KMS-11 (cell line): Measurements from ENCODE around the gene BCL7A.

Experiments
- H2AFZ ChIP-seq: fragments of 200-600 bp; sonication (generic); 2 replicates; pipeline ENCODE4 v1.6.1; 2016; ENCODE audit warnings: antibody characterized with exemption, mixed run types, low read depth
- H3K27ac ChIP-seq: fragments of 200-600 bp; sonication (generic); 2 replicates; pipeline ENCODE4 v1.6.1; 2016; ENCODE audit warnings: mild to moderate bottlenecking, mixed run types
- H3K27me3 ChIP-seq: fragments of 200-600 bp; sonication (generic); 2 replicates; pipeline ENCODE4 v1.6.1; 2017; ENCODE audit warnings: mild to moderate bottlenecking, low read depth, mixed run types, moderate library complexity; ENCODE audit not compliant: insufficient read depth
- H3K36me3 ChIP-seq: fragments of 200-600 bp; sonication (generic); 2 replicates; pipeline ENCODE4 v1.6.1; 2017; ENCODE audit warnings: mild to moderate bottlenecking, mixed run types; ENCODE audit not compliant: insufficient read depth
- H3K4me1 ChIP-seq: fragments of 200-600 bp; sonication (generic); 2 replicates; pipeline ENCODE4 v1.6.1; 2016; ENCODE audit warnings: mild to moderate bottlenecking, low read depth, mixed run types; ENCODE audit not compliant: poor library complexity, severe bottlenecking
- H3K4me2 ChIP-seq: fragments of 200-600 bp; sonication (generic); 2 replicates; pipeline ENCODE4 v1.7.0; 2016; ENCODE audit warnings: mild to moderate bottlenecking, mixed run types
- H3K4me3 ChIP-seq: fragments of 200-600 bp; sonication (generic); IDR thresholded peaks from 2 replicates; pipeline ENCODE4 v1.6.1; 2017; ENCODE audit warnings: low read depth, low read length, mixed read lengths; ENCODE audit not compliant: insufficient read depth
- H3K79me2 ChIP-seq: fragments of 200-600 bp; sonication (generic); 2 replicates; pipeline ENCODE4 v1.6.1; 2016; ENCODE audit warnings: low read depth, mixed run types; ENCODE audit not compliant: insufficient read depth
- H3K9ac ChIP-seq: fragments of 200-600 bp; sonication (generic); 2 replicates; pipeline ENCODE4 v1.6.1; 2016; ENCODE audit warnings: mild to moderate bottlenecking, mixed run types
- H4K20me1 ChIP-seq: fragments of 200-600 bp; sonication (generic); 2 replicates; pipeline ENCODE4 v1.6.1; 2016; ENCODE audit warnings: mild to moderate bottlenecking, mixed run types; ENCODE audit not compliant: insufficient read depth
- CTCF ChIP-seq: fragments of 200-600 bp; sonication (generic); conservative IDR thresholded peaks from 2 replicates; pipeline ENCODE4 v1.6.1; 2017; ENCODE audit warnings: low read depth, mild to moderate bottlenecking, antibody characterized with exemption, low read length, moderate library complexity, mixed read lengths

BCL7A gene

GRCh38 chr12:122084857-122085405 is 63.2 kb downstream of the BCL7A start:
- Histone ChIP-seq H3K4me1 (peaks cover 36% of the 10 kb centered on the region), H3K79me2 (peaks cover 37% of the 10 kb centered on the region; the same call in 1 of the 2 replicates), H3K9ac (no peak overlapping the region), H2AFZ (no peak overlapping the region), H3K27me3 (no peaks in the 10 kb centered on the region), H3K4me2 (no peak overlapping the region), H4K20me1 (no peaks in the 10 kb centered on the region), H3K4me3 (no peak overlapping the region), H3K36me3 (no peaks in the 10 kb centered on the region), H3K27ac (no peak overlapping the region)
- TF ChIP-seq CTCF: no peak

- peaks cover 34% of the 10 kb centered on the region for H3K4me1 ChIP-seq
Measured at GRCh38 chr12:122085591-122085990, 63.9 kb downstream of the BCL7A start.

GRCh38 chr12:122086116-122086515 is 64.4 kb downstream of the BCL7A start:
- Histone ChIP-seq H3K9ac (no peak overlapping the region), H4K20me1 (no peaks in the 10 kb centered on the region), H3K79me2 (peaks cover 25% of the 10 kb centered on the region; the same call in 1 of the 2 replicates), H3K27me3 (no peaks in the 10 kb centered on the region), H2AFZ (no peak overlapping the region), H3K4me1 (peaks cover 28% of the 10 kb centered on the region), H3K4me2 (no peak overlapping the region), H3K36me3 (no peaks in the 10 kb centered on the region), H3K4me3 (no peak overlapping the region), H3K27ac (no peak overlapping the region)
- TF ChIP-seq CTCF: no peak

More at GRCh38 chr12:122085591-122085990, 63.9 kb downstream of the BCL7A start:
- TF ChIP-seq CTCF: no peak
- H3K79me2 ChIP-seq: peaks cover 31% of the 10 kb centered on the region; the same call in 1 of the 2 replicates
- no peak overlapping the region for H3K27ac ChIP-seq
- no peaks in the 10 kb centered on the region for H3K27me3 ChIP-seq
- H2AFZ ChIP-seq: no peak overlapping the region
- H3K4me3 ChIP-seq: no peak overlapping the region
- no peak overlapping the region for H3K4me2 ChIP-seq
- H4K20me1 ChIP-seq: no peaks in the 10 kb centered on the region
- no peak overlapping the region for H3K9ac ChIP-seq
- H3K36me3 ChIP-seq: no peaks in the 10 kb centered on the region

GRCh38 chr12:122086641-122087285 is 65.1 kb downstream of the BCL7A start:
- Histone ChIP-seq H2AFZ (no peak overlapping the region), H3K27me3 (no peaks in the 10 kb centered on the region), H3K79me2 (peaks cover 19% of the 10 kb centered on the region; the same call in 1 of the 2 replicates), H4K20me1 (no peaks in the 10 kb centered on the region), H3K4me3 (no peak overlapping the region), H3K4me2 (no peak overlapping the region), H3K9ac (no peak overlapping the region), H3K27ac (no peak overlapping the region), H3K36me3 (no peaks in the 10 kb centered on the region), H3K4me1 (peaks cover 22% of the 10 kb centered on the region)
- TF ChIP-seq CTCF: no peak
